HG02678 (cell line): ENCODE measurements around the gene SLC22A2.
"Not testable (repeated sequence)": the region's sequence is repeated elsewhere in the genome, so short reads cannot be mapped to it uniquely, and the experiment has no call there.

Source experiments
- ATAC-seq: cut with Tn5 transposase; IDR thresholded peaks from one replicate; pipeline ENCODE4 v1.9.1; 2021; ENCODE audit warnings: mild to moderate bottlenecking, moderate library complexity; ENCODE audit not compliant: unreplicated experiment

SLC22A2 gene

DNA sequence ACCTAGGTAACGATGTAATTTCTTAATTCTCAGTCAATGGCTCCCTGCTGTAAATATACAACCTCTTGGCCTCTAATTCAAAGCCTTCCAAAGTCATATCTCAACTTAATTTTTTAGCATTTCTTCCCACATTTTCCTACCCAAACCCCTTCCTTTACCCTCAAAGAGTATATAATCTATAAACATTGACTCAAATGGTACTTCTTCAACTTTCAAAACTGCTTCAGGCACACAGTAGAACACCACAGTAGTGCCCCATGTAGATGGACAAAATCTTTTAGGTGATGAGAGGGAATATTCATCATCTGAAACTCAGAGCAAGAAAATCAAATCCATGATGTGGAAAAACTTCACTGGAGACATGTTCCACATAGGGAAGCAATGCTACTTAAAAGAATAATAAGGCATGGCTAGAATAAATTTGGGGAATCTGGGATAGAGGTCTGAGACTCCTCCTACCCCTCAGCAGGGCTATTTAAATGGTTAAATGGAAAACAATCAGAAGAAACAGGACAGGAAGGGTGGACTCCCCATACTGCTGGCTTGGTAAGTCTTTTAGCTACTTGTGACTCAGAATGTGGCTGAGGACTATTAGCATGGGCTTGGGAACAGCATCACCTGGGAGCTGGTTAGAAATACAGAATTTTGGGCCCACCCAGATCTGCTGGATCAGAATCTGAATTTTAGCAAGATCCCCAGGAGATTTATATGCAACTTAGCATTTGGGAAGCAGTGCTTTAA lies 6.4 kb downstream of the SLC22A2 start:
- no peak for ATAC-seq

- ATAC-seq, result no peak
These were observed 8.9 kb downstream of the SLC22A2 start for GRCh38 chr6:160249671-160250070.

GRCh38 chr6:160248538-160248937 lies 10.1 kb downstream of the SLC22A2 start:
- no peak for ATAC-seq

DNA sequence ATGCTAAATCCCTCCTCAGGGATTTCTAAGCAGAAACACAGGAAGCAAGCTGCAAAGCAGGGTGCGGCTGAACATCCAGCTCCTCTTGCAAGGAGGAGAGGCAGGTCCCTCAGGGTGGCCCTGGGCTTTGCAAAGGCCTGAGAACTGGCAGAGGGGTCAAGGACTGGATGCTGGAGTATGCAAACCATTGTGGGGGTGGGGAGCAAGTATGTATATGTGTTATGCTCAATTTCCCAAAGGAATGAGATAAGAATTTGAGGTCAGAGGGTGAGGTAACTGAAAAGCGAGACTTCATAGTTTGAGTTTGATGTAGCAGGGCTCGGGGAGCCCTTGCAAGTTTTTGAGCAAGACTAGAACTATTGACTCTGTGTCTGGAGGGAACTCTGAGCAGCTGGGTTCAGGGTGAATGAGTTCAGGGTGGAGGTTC lies 11.2 kb downstream of the SLC22A2 start:
- ATAC-seq, result no peak

DNA sequence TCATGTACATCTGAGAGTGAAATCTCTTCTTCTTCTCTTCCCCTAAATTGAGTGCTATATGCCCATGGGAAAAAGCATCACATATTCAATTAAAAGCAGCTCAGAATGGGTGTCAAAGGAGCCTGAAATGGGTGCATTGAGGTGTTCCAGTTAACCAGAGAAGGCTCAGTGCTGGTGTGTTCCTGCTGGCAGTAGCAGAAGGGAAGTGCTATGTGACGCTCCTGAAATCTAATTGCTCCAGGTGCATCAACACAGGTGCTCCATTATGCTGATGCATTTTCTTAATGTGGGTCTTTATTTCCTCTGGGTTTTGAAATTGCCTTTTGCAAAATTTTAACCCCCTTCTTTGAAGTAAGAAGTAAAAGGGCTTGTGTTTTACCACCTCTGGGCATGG lies 17.9 kb downstream of the SLC22A2 start:
- ATAC-seq, result no peak

GRCh38 chr6:160239929-160240690 lies 18.5 kb downstream of the SLC22A2 start:
- ATAC-seq, result no peak

- ATAC-seq, result no peak
These were observed 19.6 kb downstream of the SLC22A2 start for GRCh38 chr6:160238761-160239751.

- ATAC-seq, result no peak
These were observed 20.3 kb downstream of the SLC22A2 start for GRCh38 chr6:160238278-160238711.

DNA sequence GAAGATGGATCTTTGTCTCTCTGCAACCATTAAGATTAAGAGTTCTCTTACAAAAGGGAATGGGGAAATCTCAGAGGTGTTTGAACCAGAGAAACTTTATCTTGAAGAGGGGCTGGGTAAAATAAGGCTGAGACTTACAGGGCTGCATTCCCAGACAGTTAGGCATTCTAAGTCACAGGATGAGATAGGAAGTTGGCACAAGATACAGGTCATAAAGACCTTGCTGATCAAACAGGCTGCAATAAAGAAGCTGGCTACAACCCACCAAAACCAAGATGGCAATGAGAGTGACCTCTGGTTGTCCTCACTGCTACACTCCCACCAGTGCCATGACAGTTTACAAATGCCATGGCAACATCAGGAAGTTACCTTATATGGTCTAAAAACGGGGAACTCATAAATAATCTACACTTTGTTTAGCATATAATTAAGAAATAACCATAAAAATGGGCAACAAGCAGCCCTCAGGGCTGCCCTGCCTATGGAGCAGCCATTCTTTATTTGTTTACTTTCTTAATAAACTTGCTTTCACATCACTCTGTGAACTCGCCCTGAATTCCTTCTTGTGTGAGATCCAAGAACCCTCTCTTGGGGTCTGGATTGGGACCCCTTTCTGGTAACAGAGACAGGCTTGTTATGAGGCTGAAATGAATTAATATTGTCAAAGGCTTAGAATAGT lies 20.9 kb downstream of the SLC22A2 start:
- ATAC-seq, result not testable (repeated sequence)

DNA sequence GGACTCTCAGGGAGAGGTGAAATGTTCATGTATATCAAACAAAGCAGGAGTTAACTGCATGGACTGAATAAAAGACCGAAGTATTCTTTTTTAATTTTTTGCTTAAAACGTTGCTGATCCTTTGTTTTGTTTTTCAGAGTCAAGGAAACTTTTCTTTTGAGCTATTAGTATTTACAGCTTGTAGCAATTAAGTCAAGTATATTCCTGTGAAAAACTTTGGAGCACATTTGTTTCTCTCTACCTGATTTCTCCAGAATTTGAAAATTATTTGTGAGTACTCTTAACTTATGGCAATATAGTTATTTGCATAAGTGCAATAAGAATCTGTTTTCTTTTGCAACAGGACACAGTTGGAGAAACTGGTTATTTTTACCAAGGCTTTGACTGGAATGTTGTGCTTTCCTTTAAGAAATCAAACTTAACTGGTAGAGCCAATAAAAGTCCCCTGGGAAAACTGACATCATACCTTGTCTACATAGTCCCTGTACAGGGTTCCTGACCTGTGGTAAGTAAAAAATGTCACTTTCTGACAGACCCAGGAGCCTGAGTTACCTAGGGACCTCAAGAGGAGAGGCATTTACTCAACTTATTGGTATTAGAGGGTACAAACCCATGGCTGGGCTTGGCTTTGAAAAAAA lies 22.3 kb downstream of the SLC22A2 start:
- not testable (repeated sequence) for ATAC-seq

- ATAC-seq, result not testable (repeated sequence)
These were observed 24.5 kb downstream of the SLC22A2 start for GRCh38 chr6:160233950-160234640.

- ATAC-seq, result no peak
These were observed 30.9 kb downstream of the SLC22A2 start for GRCh38 chr6:160227769-160228161.

DNA sequence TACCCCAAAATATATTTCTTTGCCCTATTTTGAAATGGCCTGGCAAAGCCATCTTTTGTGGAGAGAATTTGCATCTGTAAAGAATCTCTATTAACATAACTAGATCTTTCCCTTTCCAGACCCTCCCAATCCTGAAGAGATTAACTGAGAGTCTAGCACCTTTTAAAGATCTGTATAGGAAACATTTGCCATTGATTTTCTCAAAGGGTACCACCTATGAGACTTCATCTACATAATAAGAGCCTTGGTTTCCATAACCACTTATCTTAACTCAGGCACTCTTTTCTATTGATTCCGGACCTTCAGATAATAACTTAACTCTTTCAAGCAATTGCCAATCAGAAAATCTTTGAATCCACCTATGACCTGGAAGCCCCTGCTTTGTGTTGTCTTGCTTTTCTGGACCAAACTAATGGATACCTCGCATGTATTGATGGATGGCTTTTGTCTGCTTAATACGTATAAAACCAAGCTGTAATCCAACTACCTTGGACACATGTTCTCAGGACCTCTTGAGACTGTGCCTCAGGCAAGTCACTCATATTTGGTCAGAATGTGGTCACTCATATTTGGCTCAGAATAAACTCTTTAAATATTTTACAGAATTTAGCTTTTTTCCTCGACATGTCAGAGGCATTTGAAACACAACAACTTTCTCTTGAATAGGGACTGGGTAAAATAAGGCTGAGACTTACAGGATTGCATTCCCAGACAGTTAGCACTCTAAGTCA lies 31.4 kb downstream of the SLC22A2 start:
- no peak for ATAC-seq

- peak; percentile 48 for ATAC-seq
These were observed 32.5 kb downstream of the SLC22A2 start for GRCh38 chr6:160226118-160226591.

- no peak for ATAC-seq
These were observed 33.9 kb downstream of the SLC22A2 start for GRCh38 chr6:160224639-160225237.

GRCh38 chr6:160222491-160222890 lies 36.1 kb downstream of the SLC22A2 start:
- no peak for ATAC-seq

DNA sequence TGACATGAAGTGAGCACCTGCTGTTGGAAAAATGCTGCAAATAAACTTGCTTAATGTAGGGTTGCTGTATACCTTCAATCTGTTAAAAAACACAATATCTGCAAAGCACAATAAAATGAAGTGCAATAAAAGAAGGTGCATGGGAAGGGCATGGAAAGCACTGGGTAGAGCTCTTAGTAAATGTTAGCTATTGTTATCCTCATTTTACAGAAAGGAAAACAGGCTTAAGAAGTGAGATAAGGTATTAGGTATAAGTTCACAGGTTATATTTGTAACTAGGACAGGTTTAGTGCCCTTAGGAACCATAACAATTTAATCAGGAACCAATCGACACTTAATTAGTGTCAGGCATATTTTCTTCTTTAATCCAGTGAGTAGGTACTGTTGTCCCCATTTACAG lies 36.7 kb downstream of the SLC22A2 start:
- no peak for ATAC-seq

- ATAC-seq, result peak; percentile 38
These were observed 37.2 kb downstream of the SLC22A2 start for GRCh38 chr6:160221423-160221822.
